ENCODE results near the gene SLC12A9. TPM values are rescaled to one million over a fixed set of nuclear protein-coding genes. Genes with fewer than 3 reads are reported as not detected.

Gene SLC12A9
- total RNA-seq, 2 experiments from 2014 or later, result 28.3 to 29.5 TPM

DNA sequence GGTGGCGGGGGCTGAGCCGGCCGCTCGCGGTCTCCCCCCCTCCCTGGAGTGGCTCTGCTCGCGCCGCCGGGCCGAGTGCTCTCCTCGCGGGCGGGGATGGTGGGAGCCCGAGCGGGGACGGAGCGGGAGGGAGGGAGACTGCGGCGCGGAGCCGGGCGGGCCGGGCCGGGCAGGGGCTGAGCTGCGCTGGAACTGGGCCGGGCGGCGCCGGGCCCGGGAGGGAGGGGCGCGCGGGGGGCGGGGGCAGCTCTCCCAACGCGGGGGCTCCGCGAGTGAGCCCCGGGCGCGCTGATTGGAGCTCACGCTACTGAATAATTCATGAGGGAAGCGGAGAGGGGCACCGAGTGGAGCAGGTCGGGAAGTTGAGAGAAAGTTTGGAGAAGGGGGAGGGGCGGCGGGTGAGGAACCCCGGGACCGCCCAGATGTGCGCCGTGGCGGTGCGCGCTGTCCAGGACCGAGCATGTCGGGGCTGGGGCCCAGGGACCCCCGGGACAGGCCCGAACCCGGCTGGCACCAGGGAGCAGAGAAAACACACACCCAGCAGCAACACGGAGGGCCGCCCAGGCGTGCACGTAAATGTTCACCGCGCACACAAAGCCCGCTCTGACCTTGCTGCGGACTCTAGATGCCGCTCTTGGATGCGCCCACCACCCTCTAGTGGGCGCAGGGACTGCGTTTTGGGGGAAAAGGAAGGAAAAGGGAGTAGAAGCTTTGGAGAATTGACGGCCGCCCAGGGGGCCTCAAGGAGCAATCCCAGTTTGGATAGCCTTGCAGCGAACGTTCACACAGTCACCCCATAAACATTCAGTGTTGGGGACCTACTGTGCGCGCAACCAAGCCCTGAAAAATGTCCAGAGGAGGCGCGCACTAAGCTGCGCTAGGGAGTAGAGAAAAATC is 24.9 kb upstream of the SLC12A9 start, which contains the start of gene EPHB4:
Gene EPHB4, minus strand, starts transcription at position 194 of the 897 bp plus-strand sequence. CDS start 493 bp downstream, outside the sequence.
- no peak within 1 kb of the TSS for H3K27ac Mint-ChIP-seq
- POLR2A ChIA-PET, result no interaction called here
- H3K36me3 Mint-ChIP-seq (ENCODE audit: low read depth), result no peaks in the 10 kb centered on the region
- peak; percentile 55 for ATAC-seq
- peak within 1 kb of the TSS; percentile 36 for H3K4me3 Mint-ChIP-seq
- CTCF ChIA-PET, result interaction anchor here (0.7 to 2.0 kb wide), 3 partner anchors 25 to 244 kb away, joined by 3 to 6 read pairs (median 5); partner anchors contain the start of gene SLC12A9
- H3K27me3 Mint-ChIP-seq (ENCODE audit: low read depth), result peaks cover 39% of the 10 kb centered on the region
- peaks cover 25% of the 10 kb centered on the region for H3K4me1 Mint-ChIP-seq (ENCODE audit: low read depth)
- DNase-seq, result no peak
- H3K9me3 Mint-ChIP-seq (ENCODE audit: insufficient read depth), result no peaks in the 10 kb centered on the region

DNA sequence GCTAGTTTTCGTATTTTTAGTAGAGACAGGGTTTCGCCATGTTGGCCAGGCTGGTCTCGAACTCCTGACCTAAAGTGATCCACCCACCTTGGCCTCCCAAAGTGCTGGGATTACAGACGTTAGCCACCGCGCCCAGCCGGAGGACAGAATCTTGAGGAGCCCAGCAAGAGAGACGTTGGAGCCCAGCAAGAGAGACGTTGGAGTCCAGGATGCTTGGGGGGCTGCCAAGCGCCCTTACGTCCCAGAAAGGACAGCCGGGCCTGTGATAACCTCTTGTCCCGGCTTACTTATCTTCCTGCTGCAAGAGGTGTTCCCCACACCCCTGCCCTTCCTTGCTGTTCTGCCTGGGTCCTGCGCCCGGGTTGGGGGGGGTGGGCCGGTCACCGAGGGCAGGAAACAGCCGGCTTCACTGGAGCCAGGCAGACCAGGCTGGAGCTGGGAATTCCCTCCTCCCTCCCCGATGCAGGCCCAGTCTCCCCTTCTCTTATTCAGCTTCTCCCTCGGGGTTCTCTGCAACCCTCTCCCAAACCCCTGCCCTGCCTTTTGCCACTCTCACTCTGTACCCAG is 23.3 kb upstream of the SLC12A9 start:
- DNase-seq, result no peak
- ATAC-seq, result no peak
- no peak overlapping the region for H3K27ac Mint-ChIP-seq
- peaks cover 25% of the 10 kb centered on the region for H3K4me1 Mint-ChIP-seq (ENCODE audit: low read depth)
- ChIA-PET CTCF (interaction anchor here (1.3 to 2.0 kb wide), 2 partner anchors 23 to 30 kb away, joined by 3 to 5 read pairs; partner anchors contain the start of gene SLC12A9), POLR2A (no interaction called here)
- H3K4me3 Mint-ChIP-seq, result no peak overlapping the region
- peaks cover 39% of the 10 kb centered on the region for H3K27me3 Mint-ChIP-seq (ENCODE audit: low read depth)
- H3K36me3 Mint-ChIP-seq (ENCODE audit: low read depth), result no peaks in the 10 kb centered on the region
- H3K9me3 Mint-ChIP-seq (ENCODE audit: insufficient read depth), result no peaks in the 10 kb centered on the region

DNA sequence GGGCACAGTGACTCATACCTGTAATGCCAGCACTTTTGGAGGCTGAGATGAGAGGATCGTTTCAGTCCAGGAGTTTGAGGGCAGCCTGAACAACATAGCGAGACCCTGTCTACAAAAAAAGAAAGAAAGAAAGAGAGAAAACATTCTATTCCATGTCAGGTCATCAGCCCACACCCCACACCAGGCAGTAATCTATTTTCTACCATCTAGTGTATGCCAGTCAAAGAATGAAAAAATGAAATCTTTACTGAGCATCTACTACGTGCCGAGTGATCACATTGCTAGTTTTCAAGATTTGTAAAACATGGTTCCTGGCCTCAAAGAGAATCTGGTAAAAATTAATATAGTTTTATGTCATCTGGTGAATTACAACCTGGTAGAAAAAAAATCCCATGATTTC is 22.1 kb upstream of the SLC12A9 start:
- H3K4me1 Mint-ChIP-seq (ENCODE audit: low read depth), result peaks cover 23% of the 10 kb centered on the region
- ChIA-PET POLR2A (no interaction called here), CTCF (no interaction called here)
- no peaks in the 10 kb centered on the region for H3K9me3 Mint-ChIP-seq (ENCODE audit: insufficient read depth)
- peaks cover 33% of the 10 kb centered on the region for H3K27me3 Mint-ChIP-seq (ENCODE audit: low read depth)
- no peaks in the 10 kb centered on the region for H3K36me3 Mint-ChIP-seq (ENCODE audit: low read depth)
- DNase-seq (no peak), ATAC-seq (no peak)
- H3K4me3 Mint-ChIP-seq, result no peak overlapping the region
- H3K27ac Mint-ChIP-seq, result no peak overlapping the region

DNA sequence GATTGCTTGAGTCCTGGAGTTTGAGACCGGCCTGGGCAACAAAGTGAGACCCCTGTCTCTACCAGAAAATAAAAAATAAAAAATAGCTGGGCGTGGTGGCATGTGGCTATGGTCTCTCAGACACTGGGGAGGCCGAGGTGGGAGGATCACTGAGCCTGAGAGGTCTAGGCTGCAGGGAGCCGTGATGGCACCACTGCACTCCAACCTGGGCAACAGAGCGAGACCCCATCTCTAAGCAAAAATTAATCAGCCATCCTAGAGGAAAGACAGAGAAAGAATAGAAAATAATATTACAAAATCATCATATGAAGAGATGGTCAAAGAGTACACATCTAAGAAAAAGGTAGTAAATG is 20.3 kb upstream of the SLC12A9 start:
- H3K27ac Mint-ChIP-seq, result no peak overlapping the region
- no peak overlapping the region for H3K4me3 Mint-ChIP-seq
- CTCF ChIA-PET, result interaction anchor here (0.9 to 1.4 kb wide), 3 partner anchors 19 to 253 kb away, joined by 3 to 7 read pairs (median 3); partner anchors contain the start of genes SLC12A9 and TRIM56
- POLR2A ChIA-PET, result no interaction called here
- ATAC-seq, result no peak
- no peaks in the 10 kb centered on the region for H3K9me3 Mint-ChIP-seq (ENCODE audit: insufficient read depth)
- no peaks in the 10 kb centered on the region for H3K36me3 Mint-ChIP-seq (ENCODE audit: low read depth)
- H3K4me1 Mint-ChIP-seq (ENCODE audit: low read depth), result peaks cover 22% of the 10 kb centered on the region
- no peak for DNase-seq
- H3K27me3 Mint-ChIP-seq (ENCODE audit: low read depth), result peaks cover 21% of the 10 kb centered on the region

DNA sequence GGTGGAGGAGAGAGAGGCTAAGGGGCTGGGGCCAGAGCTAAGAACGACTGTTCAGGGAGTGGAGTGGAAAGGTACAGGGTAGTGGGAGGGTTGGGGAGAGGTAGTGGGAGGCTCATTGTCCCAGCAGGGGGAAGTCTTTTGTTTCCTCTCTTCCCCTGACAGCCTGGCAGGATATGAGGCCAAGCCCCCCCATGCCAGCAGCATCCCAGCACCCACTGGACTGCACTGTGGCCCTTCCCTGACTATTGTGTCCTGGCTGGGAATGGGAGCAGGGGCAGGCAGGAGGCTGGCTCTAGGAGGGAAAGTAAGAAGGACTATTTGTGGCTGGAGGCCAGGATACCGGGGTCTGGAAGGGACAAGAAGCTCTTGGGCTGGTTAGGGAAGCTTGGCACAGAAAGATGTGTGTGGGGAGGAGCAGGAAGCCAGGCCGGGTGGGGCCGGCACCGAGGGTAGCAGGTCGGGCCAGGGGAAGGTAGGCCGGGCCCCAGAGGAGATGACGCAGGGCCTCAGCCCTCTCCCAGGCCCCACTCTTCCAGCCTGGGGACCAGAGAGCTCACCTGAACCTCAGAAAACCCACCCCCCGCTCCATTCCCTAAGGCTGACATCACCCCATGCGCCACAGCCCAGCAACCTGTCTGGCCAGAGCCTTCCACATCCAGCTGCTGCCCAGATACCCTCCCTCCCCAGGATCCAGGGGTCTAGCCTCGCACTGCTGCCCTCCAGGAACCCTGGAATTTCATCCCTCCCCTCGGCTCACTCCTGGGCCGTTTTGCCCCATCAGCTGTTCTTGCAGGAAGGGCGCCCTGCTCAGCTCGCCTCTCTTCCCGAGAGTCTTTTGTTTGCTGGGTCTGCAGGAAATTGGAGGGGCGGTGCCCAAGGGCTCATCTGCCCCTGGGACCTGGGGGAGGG is 16.4 kb upstream of the SLC12A9 start:
- no peaks in the 10 kb centered on the region for H3K27me3 Mint-ChIP-seq (ENCODE audit: low read depth)
- no peak for DNase-seq
- POLR2A ChIA-PET, result no interaction called here
- H3K4me1 Mint-ChIP-seq (ENCODE audit: low read depth), result peaks cover 16% of the 10 kb centered on the region
- no peaks in the 10 kb centered on the region for H3K9me3 Mint-ChIP-seq (ENCODE audit: insufficient read depth)
- H3K36me3 Mint-ChIP-seq (ENCODE audit: low read depth), result no peaks in the 10 kb centered on the region
- peak overlapping the region; percentile 52 for H3K27ac Mint-ChIP-seq
- CTCF ChIA-PET, result interaction anchor here (1.2 to 1.5 kb wide), 3 partner anchors 16 to 131 kb away, joined by 3 to 7 read pairs (median 5); partner anchors contain the start of gene SLC12A9
- H3K4me3 Mint-ChIP-seq, result no peak overlapping the region
- ATAC-seq, result no peak

DNA sequence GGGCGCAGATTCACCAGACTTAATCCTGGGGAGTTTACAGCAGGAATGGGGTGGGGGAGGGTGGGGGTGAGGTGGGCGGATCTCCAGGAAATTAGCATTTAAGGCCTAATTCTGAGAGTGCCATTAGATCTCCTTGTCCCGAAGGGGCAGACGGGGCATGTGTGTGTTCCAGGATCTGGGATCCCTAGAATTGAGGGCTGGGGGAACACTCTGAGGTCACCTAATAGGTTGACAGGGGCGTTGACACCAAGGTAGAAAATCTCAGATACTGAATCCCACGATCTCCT is 15.8 kb upstream of the SLC12A9 start:
- peaks cover under 1% of the 10 kb centered on the region for H3K27me3 Mint-ChIP-seq (ENCODE audit: low read depth)
- H3K9me3 Mint-ChIP-seq (ENCODE audit: insufficient read depth), result no peaks in the 10 kb centered on the region
- no peak for ATAC-seq
- ChIA-PET POLR2A (no interaction called here), CTCF (interaction anchor here (1.2 to 1.5 kb wide), 2 partner anchors 38 to 132 kb away, joined by 3 to 5 read pairs; no protein-coding TSS in a partner anchor)
- no peak for DNase-seq
- H3K36me3 Mint-ChIP-seq (ENCODE audit: low read depth), result no peaks in the 10 kb centered on the region
- H3K27ac Mint-ChIP-seq, result no peak overlapping the region
- H3K4me3 Mint-ChIP-seq, result peak overlapping the region; percentile 70
- H3K4me1 Mint-ChIP-seq (ENCODE audit: low read depth), result peaks cover 16% of the 10 kb centered on the region

DNA sequence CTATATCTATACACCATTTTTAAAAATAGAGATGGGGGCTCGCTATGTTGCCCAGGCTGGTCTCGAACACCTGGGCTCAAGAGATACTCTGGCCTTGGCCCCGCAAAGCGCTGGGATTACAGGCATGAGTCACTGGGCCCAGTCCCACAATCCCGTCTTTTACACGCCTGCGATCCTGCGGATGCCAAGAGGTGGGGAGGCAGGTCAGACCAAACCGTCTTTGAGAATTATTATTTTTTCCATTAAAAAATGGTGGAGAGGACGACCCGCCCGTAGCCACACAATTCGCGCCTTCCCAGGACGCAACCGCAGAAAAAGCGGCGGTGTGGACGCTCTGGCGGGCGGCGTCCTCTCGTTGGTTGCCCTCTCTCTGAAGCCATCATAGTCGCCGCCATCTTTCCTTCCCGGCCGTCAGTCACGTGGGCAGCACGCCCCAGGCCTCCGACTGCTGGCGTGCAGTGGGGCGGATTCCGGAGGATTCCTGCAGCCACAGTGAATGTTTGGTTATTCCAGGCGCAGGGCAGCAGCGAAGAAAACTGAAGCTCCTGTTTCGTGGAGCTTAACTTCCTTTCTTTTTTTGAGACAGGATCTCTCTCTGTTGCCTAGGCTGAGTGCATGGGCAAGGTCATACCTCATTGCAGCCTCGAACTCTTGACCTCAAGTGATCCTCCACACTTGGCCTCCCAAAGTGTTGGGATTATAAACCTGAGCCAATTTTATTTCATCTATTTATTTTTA is 15.2 kb upstream of the SLC12A9 start:
- DNase-seq, result peak; percentile 73
- peaks cover 16% of the 10 kb centered on the region for H3K4me1 Mint-ChIP-seq (ENCODE audit: low read depth)
- peak overlapping the region; percentile 70 for H3K4me3 Mint-ChIP-seq
- POLR2A ChIA-PET, result no interaction called here
- CTCF ChIA-PET, result interaction anchor here (1.0 to 1.5 kb wide), 2 partner anchors 15 to 132 kb away, joined by 3 to 5 read pairs; partner anchors contain the start of gene SLC12A9
- H3K36me3 Mint-ChIP-seq (ENCODE audit: low read depth), result no peaks in the 10 kb centered on the region
- peak; percentile 92 for ATAC-seq
- peaks cover 3% of the 10 kb centered on the region for H3K27me3 Mint-ChIP-seq (ENCODE audit: low read depth)
- peak overlapping the region; percentile 70 for H3K27ac Mint-ChIP-seq
- no peaks in the 10 kb centered on the region for H3K9me3 Mint-ChIP-seq (ENCODE audit: insufficient read depth)

DNA sequence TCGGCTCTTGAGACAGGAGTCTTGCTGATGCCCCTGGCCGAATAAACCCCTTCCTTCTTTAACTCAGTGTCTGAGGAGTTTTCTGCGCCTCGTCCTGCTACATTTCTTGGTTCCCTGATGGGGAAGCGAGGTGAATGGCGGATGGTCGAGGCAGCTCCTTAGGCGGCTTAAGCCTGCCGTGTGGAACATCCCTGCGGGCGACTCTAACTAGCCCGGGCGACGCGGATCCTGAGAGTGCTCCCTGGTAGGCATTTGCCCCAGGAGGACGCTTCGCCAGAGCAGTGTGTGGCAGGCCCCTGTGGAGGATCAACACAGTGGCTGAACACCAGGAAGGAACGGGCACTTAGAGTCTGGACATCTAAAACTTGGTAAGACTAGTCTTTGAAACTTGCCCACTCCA is 13.2 kb upstream of the SLC12A9 start:
- CTCF ChIA-PET, result no interaction called here
- DNase-seq, result no peak
- H3K9me3 Mint-ChIP-seq (ENCODE audit: insufficient read depth), result no peaks in the 10 kb centered on the region
- H3K4me3 Mint-ChIP-seq, result no peak overlapping the region
- no peak for ATAC-seq
- H3K27ac Mint-ChIP-seq, result no peak overlapping the region
- H3K36me3 Mint-ChIP-seq (ENCODE audit: low read depth), result no peaks in the 10 kb centered on the region
- peaks cover 3% of the 10 kb centered on the region for H3K27me3 Mint-ChIP-seq (ENCODE audit: low read depth)
- POLR2A ChIA-PET, result no interaction called here
- H3K4me1 Mint-ChIP-seq (ENCODE audit: low read depth), result peaks cover 16% of the 10 kb centered on the region

DNA sequence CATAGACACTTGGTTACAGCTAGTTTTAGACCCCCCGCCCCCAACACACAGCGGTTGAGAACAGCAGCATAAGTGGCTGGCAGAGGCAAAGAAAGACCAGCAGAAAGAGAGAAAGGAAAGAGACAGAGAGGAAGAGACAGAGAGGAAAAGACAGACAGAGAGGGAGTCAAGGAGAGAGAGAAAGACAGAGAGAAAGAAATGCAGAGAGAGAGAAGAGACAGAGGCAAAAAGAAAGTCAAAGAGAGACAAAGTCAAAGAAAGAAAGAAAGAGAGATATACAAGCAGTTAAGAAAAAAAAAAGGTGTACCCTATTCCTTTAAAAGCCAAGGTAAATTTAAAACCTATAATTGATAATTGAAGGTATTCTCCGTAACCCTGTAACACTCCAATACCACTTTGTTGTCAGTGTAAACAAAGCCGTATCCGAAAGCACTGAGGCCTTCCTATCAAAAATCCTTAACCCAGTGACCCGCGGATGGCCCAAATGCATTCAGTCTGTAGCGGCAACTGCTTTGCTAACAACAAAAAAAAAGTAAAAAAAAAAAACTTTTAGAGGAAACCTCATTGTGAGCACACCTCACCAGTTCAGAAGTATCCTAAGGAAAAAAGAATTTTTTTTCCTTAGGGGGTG is 11.9 kb upstream of the SLC12A9 start:
- CTCF ChIA-PET, result interaction anchor here (0.6 kb wide), 1 partner anchor 43 kb away, joined by 3 read pairs; no protein-coding TSS in a partner anchor

DNA sequence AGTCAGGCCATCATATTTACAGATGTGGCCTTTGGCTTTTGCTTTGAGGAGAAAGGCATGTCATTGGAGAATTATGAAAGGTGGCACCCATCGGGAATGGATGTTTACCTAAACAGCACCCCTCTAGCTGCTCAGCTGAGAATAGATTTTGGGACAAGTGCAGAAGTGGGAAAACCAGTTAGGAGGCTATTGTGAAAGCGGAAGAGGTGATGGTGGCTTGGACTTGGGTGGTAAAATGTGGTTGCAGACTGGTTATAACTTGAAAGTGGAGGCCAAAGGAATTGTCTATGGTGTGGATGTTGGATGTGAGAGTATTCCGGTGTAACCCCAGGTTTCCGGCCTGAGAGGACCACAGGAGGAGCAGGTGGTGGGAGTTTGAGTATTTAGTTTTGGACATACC is 5.2 kb upstream of the SLC12A9 start:
- CTCF ChIA-PET, result no interaction called here
- H3K27ac Mint-ChIP-seq, result no peak overlapping the region

More for the DNA sequence above, 11.9 kb upstream of the SLC12A9 start:
- Mint-ChIP-seq H3K27ac (no peak overlapping the region), H3K36me3 (ENCODE audit: low read depth) (no peaks in the 10 kb centered on the region), H3K4me1 (ENCODE audit: low read depth) (peaks cover 15% of the 10 kb centered on the region), H3K27me3 (ENCODE audit: low read depth) (peaks cover 3% of the 10 kb centered on the region), H3K4me3 (no peak overlapping the region), H3K9me3 (ENCODE audit: insufficient read depth) (no peaks in the 10 kb centered on the region)
- POLR2A ChIA-PET, result no interaction called here
- ATAC-seq, result no peak
- no peak for DNase-seq

More for the DNA sequence above, 5.2 kb upstream of the SLC12A9 start:
- no peak for ATAC-seq
- peaks cover 6% of the 10 kb centered on the region for H3K4me1 Mint-ChIP-seq (ENCODE audit: low read depth)
- H3K4me3 Mint-ChIP-seq, result no peak overlapping the region
- no peak for DNase-seq
- no peaks in the 10 kb centered on the region for H3K9me3 Mint-ChIP-seq (ENCODE audit: insufficient read depth)
- no peaks in the 10 kb centered on the region for H3K36me3 Mint-ChIP-seq (ENCODE audit: low read depth)
- no peaks in the 10 kb centered on the region for H3K27me3 Mint-ChIP-seq (ENCODE audit: low read depth)
- POLR2A ChIA-PET, result no interaction called here

Data from activated CD8-positive, alpha-beta T cell treated with anti-CD3 and anti-CD28 coated beads, Interleukin-2, amount 10 ng/mL, durations not matched to agents 7 days and 5 days (primary cell).